GM18873 (cell line): ENCODE measurements around the gene SRCAP.

Experiments
- ATAC-seq: cut with Tn5 transposase; IDR thresholded peaks from one replicate; pipeline ENCODE4 v1.9.1; 2021; ENCODE audit warnings: mild to moderate bottlenecking, moderate library complexity, moderate number of reproducible peaks; ENCODE audit not compliant: unreplicated experiment, low FRiP score

SRCAP gene

DNA sequence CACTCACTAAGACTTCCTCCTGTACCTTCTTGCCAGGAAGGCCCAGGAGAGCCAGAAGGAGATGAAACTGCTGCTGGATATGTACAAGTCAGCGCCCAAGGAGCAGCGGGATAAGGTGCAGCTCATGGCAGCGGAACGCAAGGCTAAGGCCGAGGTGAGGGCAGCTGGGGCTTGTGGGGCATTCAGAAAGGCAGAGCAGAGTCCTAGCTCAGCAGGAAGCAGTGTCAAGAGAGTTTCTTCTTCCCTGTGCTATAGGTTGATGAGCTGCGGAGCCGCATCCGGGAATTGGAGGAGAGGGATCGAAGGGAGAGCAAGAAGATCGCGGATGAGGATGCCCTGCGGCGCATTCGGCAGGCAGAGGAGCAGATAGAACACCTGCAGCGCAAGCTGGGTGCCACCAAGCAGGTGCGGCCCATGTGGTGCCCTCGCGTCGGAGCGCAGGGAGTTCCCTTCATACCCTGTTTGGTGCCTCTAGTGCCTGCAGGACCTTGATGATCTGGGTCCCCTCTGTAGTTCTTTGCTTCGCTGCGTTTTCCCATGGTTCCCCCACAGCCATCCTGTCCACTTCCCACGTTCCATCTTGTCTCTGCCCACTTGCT is 69.7 kb downstream of the SRCAP start:
- no peak for ATAC-seq

DNA sequence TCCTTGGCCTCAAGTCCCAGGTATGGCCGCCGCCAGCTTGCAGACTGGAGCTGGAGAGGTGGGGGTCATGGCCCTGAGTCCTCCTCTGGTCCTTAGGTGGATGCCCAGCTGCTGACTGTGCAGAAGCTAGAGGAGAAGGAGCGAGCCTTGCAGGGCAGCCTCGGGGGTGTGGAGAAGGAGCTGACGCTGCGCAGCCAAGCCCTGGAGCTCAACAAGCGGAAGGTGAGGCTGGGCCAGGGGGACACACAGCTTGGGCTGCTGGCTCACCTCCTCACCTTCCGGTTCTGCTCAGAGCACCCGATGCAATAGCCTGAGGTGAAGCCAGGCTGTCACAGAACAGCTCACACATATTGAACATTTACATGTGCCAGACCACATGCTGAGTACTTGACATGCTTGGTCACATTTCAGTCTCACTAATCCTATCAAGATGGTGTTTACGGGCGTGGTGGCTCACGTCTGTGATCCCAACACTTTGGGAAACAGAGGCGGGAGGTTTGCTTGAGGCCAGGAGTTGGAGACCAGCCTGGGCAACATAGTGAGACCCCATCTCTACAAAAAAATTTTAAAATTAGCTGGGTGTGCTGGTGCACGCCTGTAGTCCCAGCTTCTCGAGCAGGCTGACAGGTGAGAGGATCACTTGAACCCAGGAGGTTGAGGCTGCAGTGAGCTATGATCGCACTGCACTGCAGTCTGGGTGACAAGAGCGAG is 70.6 kb downstream of the SRCAP start:
- no peak for ATAC-seq

DNA sequence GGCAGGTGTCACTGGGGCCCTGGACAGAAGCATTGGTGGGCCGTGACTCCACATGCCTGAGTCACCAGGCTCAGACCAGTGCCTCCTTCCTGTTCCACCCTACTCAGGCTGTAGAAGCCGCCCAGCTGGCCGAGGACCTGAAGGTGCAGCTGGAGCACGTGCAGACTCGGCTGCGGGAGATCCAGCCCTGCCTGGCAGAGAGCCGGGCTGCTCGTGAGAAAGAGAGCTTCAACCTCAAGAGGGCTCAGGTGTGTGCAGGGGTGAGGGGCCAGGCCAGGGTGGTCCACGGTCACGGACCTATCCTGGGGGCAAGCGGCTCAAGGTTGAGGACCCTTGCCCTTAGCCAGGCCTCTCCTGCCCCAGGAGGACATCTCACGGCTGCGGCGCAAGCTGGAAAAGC is 72.8 kb downstream of the SRCAP start:
- no peak for ATAC-seq

DNA sequence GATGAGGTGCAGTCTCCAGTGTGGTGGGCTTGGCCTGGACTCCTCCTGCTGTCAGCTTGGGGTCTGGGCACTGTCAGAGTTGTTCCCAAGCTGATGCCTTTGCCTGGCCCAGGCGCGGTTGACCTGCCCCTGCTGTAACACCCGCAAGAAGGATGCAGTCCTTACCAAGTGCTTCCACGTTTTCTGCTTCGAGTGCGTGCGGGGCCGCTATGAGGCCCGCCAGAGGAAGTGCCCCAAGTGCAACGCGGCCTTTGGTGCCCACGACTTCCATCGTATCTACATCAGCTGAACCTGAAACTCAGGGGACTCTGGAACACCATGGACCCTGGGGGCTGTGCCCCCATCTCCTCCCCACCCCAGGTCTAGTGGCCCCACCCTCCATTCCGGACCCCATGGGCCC is 74.9 kb downstream of the SRCAP start:
- ATAC-seq = no peak

DNA sequence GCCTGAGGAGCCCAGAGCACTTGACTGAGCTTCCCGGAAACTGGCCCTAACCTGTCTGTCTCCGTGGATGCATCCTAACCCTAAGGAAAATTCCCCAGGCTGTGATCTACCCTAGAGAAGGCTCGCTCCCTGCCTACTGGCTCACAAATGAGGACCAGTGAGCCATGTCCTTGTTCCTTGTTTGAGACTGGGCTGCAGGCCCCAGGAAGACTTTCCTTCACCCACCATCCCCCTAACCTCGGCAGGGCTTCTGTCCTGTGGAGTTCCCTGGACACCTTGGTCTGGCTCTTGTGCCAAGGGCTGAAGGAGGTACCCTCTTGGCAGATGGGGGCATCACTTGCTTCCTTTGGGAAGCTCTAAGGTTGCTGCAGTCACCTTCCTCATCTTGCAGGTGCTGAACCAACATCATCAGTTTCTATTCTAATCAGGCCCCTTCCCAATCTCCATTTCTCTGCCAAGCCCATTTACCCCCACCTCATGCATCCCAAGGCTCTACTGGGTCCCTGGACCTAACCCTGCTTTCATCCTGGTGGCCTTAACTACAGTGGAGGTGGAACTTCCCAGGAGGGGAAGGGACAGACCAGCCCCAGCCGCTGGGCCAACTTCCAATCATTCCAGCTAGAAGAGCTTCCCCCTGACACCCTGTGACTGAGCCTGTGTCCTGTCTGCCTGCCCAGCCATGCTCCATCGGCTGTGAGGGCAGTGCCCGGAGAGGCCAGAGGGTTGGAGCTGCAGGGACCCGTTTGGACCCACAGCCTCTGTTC is 75.6 kb downstream of the SRCAP start:
- ATAC-seq = no peak

DNA sequence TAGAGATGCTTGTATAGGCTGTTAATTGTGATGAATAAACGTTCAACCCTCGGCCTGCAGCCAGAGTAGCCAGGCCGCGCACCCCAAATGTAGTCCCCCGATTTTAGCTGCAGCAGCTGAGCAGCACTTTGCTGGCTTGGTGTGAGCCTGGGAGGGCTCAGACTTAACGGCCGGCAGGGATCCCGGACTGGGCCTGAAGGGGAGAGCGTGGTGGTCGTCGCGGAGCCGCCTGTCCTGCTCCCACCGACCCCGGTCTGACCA is 76.1 kb downstream of the SRCAP start:
- no peak for ATAC-seq

DNA sequence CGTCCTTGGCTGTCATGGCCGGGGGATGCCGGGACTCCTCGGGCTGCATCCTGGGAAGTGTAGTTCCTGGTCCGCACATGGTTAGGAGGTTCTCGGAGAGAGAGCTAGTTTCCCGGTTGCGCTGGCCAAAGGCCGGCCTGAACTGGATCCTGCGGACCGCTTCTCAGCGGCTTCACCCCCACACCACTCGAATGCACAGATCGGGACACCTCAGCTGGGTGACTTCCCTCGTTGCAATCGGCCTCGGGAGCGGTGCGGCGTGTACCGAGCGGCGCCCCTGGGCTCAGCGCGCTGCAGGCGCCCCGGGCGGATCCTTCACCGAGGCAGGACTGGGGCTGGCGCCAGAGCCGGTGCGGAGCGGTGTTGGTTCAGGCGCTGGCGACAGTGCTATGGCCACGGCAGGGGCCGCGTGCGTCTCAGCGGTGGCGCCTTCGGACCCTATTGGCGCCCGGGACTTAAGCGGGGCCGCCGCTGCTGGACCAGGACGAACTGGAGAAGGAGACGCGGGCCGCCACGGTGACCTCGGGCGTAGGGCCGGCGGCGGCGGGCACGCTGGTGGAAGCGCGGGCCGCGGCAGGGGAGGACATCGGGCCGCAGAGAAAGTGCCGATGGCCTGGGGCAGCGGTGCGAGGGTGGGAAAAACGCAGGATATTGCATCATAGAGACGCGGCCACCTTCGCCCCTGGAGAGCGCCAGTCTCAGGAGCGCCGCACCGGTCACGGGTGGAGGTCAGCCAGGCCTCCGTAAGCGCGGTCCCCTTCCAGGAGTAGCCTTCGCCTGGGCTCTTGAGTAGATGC is 76.6 kb downstream of the SRCAP start:
- no peak for ATAC-seq

DNA sequence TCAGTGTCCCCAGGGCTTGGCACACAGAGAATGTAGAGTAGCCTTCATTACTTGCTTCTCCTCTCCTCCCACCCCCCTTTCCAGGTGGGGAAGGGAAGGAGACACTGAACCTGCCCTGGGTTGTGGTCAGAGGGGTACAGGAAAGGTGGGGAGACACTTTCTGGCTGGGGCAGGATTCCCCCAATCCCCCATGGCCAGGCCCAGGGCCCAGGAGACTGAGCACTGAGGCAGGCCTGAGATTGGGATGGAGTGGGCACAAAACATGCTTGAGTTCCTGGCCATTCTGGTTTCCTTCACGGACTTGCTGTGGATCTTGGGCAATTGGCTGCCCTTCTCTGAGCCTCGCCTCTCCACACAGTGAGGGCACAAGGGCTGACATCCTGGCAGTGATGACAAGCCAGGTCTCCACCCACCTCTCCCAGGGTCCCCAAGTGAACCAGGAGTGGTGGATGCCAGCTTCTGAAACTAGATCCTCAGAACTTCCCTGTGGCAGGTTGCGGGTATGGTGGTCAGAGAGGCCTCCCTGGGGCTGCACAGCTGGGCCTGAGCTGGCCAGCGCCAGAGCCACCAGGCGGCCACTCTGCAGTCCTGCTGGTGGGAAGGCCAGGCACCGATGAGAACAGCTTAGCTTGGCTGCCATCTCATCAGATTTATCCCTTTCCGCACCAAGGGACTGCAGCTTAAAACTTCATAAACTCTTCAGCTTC is 78.8 kb downstream of the SRCAP start:
- ATAC-seq = no peak

DNA sequence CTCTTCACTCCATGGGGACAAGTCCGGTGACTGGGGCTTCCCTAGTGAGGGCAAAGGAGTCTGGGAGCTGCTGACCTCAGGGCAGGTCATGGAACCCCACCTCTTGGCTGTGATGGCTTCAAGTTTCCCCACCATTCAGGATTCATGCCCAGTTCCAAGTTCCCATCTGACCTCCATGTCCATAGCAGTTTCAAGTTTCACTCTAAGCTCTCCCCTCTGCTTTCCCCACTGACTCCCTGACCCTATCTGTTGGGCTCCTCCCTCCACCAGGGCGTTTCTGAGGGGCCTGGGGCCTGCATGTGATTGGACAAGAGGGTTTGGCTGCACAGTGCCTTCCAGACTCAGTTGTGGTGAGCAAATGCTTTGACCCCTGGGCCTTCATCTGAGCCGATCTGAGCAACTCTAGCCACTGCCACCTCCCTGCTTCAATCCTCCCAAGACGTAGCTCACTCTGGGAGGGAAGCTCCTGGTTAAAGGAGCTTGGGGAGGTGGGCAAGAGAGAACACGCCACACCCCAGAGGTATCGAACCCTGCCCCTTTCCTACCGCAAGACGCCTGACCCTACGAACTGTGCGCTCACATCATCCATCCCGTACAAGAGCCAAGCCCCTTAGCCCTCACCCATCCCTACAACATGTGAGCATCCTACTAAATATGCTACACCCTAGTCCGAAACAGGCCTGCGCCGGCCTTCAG is 79.7 kb downstream of the SRCAP start:
- no peak for ATAC-seq

DNA sequence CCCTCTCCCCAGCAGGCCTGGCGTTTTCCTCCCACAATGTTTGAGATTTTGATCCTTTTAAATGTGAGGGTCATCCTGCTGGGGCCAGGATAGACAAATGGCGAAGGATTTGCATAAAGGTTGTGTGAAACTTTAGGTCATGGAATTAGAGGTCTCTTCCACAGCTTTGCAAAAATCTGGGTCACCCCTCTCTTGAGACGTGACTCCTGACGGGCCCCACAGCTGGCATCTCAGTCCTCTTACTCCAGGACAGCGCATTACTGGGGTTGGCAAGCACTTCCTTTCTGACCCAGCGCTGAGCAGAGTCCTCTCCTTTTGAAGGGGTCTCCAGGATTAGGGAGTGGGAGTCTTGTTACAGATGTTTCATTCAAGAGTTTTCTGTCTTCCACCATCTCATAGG is 80.6 kb downstream of the SRCAP start:
- no peak for ATAC-seq

DNA sequence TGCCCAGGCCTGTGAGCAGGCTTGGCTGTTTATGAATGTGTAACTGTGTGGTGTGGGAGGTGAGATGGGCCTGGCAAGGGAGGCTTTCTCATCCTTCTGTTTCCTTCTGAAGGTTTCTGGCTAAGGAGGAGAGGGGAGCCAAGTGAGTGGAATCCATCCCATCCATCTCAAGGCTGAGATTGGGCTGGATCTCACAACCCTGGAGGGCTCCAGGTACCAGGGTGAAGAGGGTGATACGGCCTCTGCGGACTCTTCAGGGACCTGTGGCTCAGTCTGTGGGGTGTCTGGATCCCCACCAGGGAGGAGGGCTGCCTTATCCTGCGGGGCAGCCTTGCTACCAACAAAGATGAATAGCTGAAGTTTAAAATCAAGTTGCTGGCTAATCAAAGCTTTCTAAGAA is 81.0 kb downstream of the SRCAP start:
- ATAC-seq = no peak

DNA sequence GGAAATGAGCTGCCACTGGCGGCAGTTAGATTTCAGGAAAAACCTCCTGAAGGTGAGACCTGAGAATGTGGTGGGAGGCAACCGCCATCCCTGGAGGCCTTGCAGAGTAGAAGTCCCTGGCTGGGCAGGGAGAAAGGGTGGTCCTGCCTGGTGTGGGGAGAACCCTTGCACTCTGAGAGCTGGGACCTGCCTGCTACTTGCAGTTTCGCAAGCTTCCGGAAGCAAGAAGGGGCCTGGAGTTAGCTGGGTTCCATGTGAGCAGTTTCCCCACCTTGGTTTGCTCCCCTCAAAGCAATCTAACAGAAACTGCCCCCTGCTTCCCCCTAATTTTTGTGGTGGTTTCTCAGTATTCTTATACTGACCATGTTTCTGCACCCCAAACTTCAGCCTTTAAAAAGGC is 81.6 kb downstream of the SRCAP start:
- no peak for ATAC-seq

DNA sequence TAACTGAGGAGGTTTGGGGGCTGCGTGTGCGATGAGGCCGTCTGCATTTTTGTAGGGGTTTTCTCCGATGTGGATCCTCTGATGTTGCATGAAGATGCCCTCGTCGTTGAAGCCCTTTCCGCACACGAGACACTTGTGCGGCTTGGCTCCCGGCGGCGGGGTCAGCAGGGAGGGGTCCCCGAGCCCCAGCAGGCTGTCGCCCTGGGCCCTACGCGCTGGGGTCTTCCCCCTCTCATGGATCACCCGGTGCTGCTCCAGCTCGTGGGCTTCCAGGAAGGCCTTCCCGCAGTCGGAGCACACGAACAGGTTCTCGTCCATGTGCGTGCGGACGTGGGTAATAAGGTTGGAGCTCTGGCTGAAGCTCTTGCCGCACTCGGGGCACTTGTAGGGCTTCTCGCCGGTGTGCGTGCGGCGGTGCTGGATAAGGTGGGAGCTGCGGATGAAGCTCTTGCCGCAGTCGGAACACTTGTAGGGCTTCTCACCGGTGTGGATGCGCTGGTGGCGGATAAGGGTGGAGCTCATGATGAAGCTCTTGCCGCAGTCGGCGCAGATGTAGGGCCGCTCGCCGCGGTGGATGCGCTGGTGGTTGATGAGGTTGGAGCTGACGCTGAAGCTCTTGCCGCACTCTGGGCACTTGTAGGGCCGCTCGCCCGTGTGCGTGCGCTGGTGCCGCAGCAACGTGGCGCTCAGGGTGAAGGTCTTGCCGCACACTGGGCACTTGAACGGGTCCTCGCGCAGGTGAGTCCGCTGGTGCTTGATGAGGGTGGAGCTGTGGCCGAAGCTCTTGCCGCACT is 83.7 kb downstream of the SRCAP start:
- no peak for ATAC-seq

DNA sequence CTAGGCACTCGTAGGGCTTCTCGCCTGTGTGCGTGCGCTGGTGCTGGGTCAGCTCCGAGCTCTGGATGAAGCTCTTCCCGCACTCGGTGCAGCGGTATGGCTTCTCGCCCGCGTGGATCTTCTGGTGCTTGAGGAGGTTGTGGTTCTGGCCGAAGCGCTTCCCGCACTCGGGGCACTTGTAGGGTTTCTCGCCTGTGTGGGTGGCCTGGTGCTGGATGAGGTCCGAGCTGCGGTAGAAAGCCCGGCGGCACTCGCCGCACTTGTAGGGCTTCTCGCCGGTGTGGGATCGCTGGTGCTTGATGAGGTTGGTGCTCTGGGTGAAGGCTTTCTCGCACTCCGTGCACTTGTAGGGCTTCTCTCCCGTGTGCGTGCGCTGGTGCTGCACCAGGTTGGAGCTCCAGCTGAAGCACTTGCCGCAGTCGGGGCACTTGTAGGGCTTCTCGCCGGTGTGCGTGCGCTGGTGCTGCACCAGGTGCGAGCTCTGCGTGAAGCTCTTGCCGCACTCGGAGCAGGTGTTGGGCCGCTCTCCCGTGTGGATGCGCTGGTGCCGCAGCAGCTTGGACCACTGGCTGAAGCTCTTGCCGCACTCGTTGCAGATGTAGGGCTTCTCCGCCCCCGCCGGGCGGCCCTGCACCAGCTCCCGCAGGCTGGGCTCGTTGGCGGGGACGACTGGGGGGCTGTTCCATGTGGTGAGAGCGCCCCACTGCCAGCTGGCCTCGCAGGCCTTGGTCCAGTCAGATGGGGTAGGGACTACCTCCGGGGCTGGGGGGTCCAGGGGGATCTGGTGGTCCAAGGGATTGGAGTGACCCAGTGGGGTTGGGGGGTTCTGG is 84.5 kb downstream of the SRCAP start:
- no peak for ATAC-seq

DNA sequence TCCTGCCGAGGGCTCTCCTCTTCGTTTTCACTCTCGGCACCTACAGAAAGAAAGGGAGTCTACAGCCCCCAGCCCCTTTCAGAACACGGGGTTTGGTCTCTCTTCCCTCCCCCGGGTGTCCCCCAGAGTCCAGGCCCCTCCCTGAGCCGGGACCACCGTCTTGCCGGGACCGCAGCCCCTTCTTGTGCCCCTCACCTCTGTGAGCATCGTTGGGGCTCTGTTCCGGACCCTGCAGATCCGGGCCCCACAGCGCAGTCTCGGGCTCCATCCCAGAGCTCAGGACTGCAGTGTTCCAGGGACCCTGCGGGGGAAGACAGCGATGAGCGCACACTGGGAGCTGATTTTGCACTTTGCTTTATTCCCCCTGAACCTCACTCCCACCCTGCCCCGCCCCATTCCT is 85.2 kb downstream of the SRCAP start:
- ATAC-seq = no peak

DNA sequence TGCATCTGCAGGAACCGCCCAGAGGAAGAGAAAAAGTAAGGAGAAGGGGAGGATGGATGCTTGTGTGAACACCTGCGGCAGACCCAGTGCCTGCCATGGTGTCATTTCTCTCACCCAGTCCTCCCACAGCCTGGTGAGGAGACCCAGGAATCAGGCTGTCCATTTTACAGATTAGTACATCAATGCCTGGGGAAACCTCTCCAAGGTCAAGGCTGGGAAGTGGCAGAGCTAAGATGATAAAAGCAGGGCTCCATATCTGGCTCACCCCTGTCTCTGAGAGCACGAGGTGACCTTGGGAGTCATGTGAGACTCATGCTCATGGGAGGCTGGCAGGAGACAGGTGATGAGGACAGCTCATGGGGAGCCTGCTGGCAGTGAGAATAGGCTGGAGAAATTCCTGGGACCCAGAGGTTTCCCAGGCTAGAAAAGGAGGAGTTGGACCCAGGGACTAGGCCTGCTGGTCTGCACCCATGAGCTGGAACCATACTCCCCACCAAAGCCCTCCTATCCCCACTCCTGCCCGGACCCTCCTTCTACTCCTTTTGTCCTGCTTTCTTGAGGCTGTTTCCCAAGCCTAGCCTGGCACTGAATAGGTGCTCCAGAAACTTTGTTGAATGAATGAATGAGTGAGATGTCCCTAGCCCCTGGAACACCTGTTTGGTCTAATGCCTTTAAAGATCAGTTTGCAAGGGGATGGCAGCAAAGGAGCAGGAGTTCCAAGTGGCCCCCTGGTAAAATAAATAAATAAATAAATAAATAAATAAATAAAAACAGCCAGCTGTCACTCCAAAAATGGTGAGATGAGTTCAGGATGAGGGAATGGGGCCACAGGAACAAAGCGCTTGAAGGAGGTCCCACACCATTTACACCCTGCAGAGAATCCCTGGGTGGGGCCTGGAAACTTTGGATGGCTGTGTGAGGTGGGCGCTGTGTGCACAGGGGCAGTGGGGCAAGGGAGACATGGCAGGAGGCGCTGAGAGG is 86.4 kb downstream of the SRCAP start:
- ATAC-seq = no peak
